GM23338 (cell line): ENCODE data around the gene ARHGEF28. TPM values are rescaled to one million over a fixed set of nuclear protein-coding genes. Genes with fewer than 3 reads are reported as not detected.

Experiments used
- ATAC-seq: fragments of 200-7000 bp; cut with Tn5 transposase; 3 replicates; pipeline ENCODE4 v1.9.1; 2020
- DNase-seq: peaks from one replicate; pipeline ENCODE4 v3.0.0-alpha.2; 2015; ENCODE audit warnings: low spot score
- H2AFZ ChIP-seq: fragments of 200-600 bp; sonication (generic); 2 replicates; pipeline ENCODE4 v1.8.0; 2016; ENCODE audit warnings: antibody characterized with exemption, mild to moderate bottlenecking, moderate library complexity
- H3F3A ChIP-seq: fragments of 200-600 bp; sonication (generic); replicated peaks from 2 replicates; pipeline ENCODE4 v1.8.0; 2017; ENCODE audit warnings: antibody characterized with exemption, mixed run types, low read depth
- H3K27ac ChIP-seq: fragments of 200-600 bp; sonication (generic); 2 replicates; pipeline ENCODE4 v1.6.1; 2016; ENCODE audit warnings: low read depth
- H3K27me3 ChIP-seq: fragments of 200-600 bp; sonication (generic); 2 replicates; pipeline ENCODE4 v1.8.0; 2016; ENCODE audit warnings: mild to moderate bottlenecking, mixed run types, moderate library complexity; ENCODE audit not compliant: insufficient read depth
- H3K36me3 ChIP-seq: fragments of 200-600 bp; sonication (generic); 2 replicates; pipeline ENCODE4 v1.8.0; 2016; ENCODE audit warnings: mild to moderate bottlenecking; ENCODE audit not compliant: insufficient read depth
- H3K4me1 ChIP-seq: fragments of 200-600 bp; sonication (generic); 2 replicates; pipeline ENCODE4 v1.8.0; 2016; ENCODE audit warnings: mild to moderate bottlenecking, moderate library complexity; ENCODE audit not compliant: insufficient read depth
- H3K4me2 ChIP-seq: fragments of 200-600 bp; sonication (generic); 2 replicates; pipeline ENCODE4 v1.7.1; 2017; ENCODE audit warnings: mixed run types
- H3K4me3 ChIP-seq: fragments of 200-600 bp; sonication (generic); 2 replicates; pipeline ENCODE4 v1.6.1; 2016; ENCODE audit warnings: mixed run types
- H3K79me2 ChIP-seq: fragments of 200-600 bp; sonication (generic); replicated peaks from 2 replicates; pipeline ENCODE4 v1.8.0; 2017; ENCODE audit warnings: mild to moderate bottlenecking; ENCODE audit not compliant: insufficient read depth
- H3K9me2 ChIP-seq: fragments of 200-600 bp; sonication (generic); 2 replicates; pipeline ENCODE4 v1.8.0; 2017; ENCODE audit not compliant: insufficient read depth
- H4K20me1 ChIP-seq: fragments of 200-600 bp; sonication (generic); replicated peaks from 2 replicates; pipeline ENCODE4 v1.8.0; 2017; ENCODE audit warnings: mild to moderate bottlenecking; ENCODE audit not compliant: insufficient read depth
- H3K27ac Mint-ChIP-seq: 2 replicates; pipeline ENCODE4 v1.8.0; 2020; ENCODE audit warnings: inconsistent platforms, mild to moderate bottlenecking, moderate library complexity, mixed read lengths
- H3K27me3 Mint-ChIP-seq: 3 replicates; pipeline ENCODE4 v1.8.0; 2022; ENCODE audit warnings: low read depth, mild to moderate bottlenecking, moderate library complexity, mixed read lengths, inconsistent platforms; ENCODE audit not compliant: insufficient read depth, poor library complexity
- H3K36me3 Mint-ChIP-seq: 3 replicates; pipeline ENCODE4 v1.8.0; 2021; ENCODE audit warnings: low read depth, mild to moderate bottlenecking, inconsistent platforms, moderate library complexity, mixed read lengths
- H3K4me1 Mint-ChIP-seq: 3 replicates; pipeline ENCODE4 v1.8.0; 2020; ENCODE audit warnings: mild to moderate bottlenecking, inconsistent platforms, mixed read lengths
- H3K4me3 Mint-ChIP-seq: 3 replicates; pipeline ENCODE4 v1.8.0; 2021; ENCODE audit warnings: moderate library complexity, mild to moderate bottlenecking, inconsistent platforms, mixed read lengths
- H3K9me3 Mint-ChIP-seq: 3 replicates; pipeline ENCODE4 v1.8.0; 2020; ENCODE audit warnings: moderate library complexity, mild to moderate bottlenecking, inconsistent platforms, mixed read lengths
- CREB1 ChIP-seq: fragments of 250-450 bp; sonication (Bioruptor Pico); IDR thresholded peaks from 2 replicates; pipeline ENCODE4 v1.5.0; 2020; ENCODE audit warnings: low read depth, mild to moderate bottlenecking, moderate library complexity
- CTCF ChIP-seq, 2 experiments: fragments of 200-600 bp in 1 of 2; sonication (generic) in 1 of 2; conservative IDR thresholded peaks; 2 replicates each; pipeline versions ENCODE4 v1.5.1 to v1.6.1; 2016 to 2017; ENCODE audit warnings: antibody characterized with exemption in 2 of 2, low read depth in 2 of 2, mild to moderate bottlenecking in 2 of 2, moderate library complexity in 1 of 2
- EZH2 ChIP-seq: fragments of 200-600 bp; sonication (generic); IDR thresholded peaks from one replicate; pipeline ENCODE4 v1.8.0; 2017; ENCODE audit warnings: antibody characterized with exemption, mild to moderate bottlenecking, low read depth; ENCODE audit not compliant: unreplicated experiment
- EZH2phosphoT487 ChIP-seq: fragments of 200-600 bp; sonication (generic); IDR thresholded peaks from one replicate; pipeline ENCODE4 v1.8.1; 2018; ENCODE audit warnings: antibody characterized with exemption; ENCODE audit not compliant: unreplicated experiment
- NANOG ChIP-seq: IDR thresholded peaks from 2 replicates; pipeline ENCODE4 v1.6.1; 2016; ENCODE audit warnings: antibody characterized with exemption, borderline replicate concordance
- POLR2AphosphoS5 ChIP-seq: IDR thresholded peaks from 2 replicates; pipeline ENCODE4 v1.6.1; 2016; ENCODE audit warnings: antibody characterized with exemption, low read depth
- REST ChIP-seq: IDR thresholded peaks from one replicate; pipeline ENCODE4 v1.6.1; 2018; ENCODE audit warnings: antibody characterized with exemption; ENCODE audit not compliant: unreplicated experiment
- STAT1 ChIP-seq: IDR thresholded peaks from one replicate; pipeline ENCODE4 v1.6.1; 2016; ENCODE audit warnings: antibody characterized with exemption; ENCODE audit not compliant: unreplicated experiment
- ZNF114 ChIP-seq: fragments of 250-450 bp; sonication (Bioruptor Pico); IDR thresholded peaks from 2 replicates; pipeline ENCODE4 v1.5.0; 2020; ENCODE audit warnings: mild to moderate bottlenecking, moderate library complexity
- ZNF331 ChIP-seq: fragments of 250-450 bp; sonication (Bioruptor Pico); IDR thresholded peaks from 2 replicates; pipeline ENCODE4 v1.5.0; 2020; ENCODE audit warnings: low read depth, mild to moderate bottlenecking, moderate library complexity
- polyA plus RNA-seq: library from polyadenylated mRNA; unstranded; fragments of >200 nt; fragmentation: Nextera tagmentation; extraction: Ambion mirVana; gene quantifications from 2 replicates; pipeline ENCODE4 v1.2.1, GENCODE V29; 2016
- total RNA-seq: library from RNA; depleted of rRNA; stranded (reverse); fragments of >200 nt; shearing (Covaris generic); gene quantifications from 2 replicates; pipeline ENCODE4 v1.2.3, GENCODE V29; 2014

The ARHGEF28 gene
- total and polyA plus RNA-seq, 2 experiments from 2014 or later: 0.39 to 1.0 TPM

GRCh38 chr5:73859696-73860095, 233.7 kb downstream of the ARHGEF28 start:
- Mint-ChIP-seq H3K36me3 (no peaks in the 10 kb centered on the region), H3K27me3 (peaks cover 2% of the 10 kb centered on the region), H3K9me3 (no peaks in the 10 kb centered on the region; the same call in 2 of the 3 replicates), H3K27ac (no peak overlapping the region), H3K4me1 (no peaks in the 10 kb centered on the region; the same call in 2 of the 3 replicates), H3K4me3 (no peak overlapping the region)
- H3K4me3 ChIP-seq: no peak overlapping the region
- no peak overlapping the region for H2AFZ ChIP-seq
- H3K27ac ChIP-seq: no peak overlapping the region
- H3K79me2 ChIP-seq: no peaks in the 10 kb centered on the region
- H3K9me2 ChIP-seq: no peaks in the 10 kb centered on the region
- no peak for TF ChIP-seq CREB1 (CRISPR knock-in tag)
- TF ChIP-seq EZH2: no peak
- DNase-seq: no peak
- H4K20me1 ChIP-seq: no peaks in the 10 kb centered on the region
- no peaks in the 10 kb centered on the region for H3K36me3 ChIP-seq
- no peaks in the 10 kb centered on the region for H3K27me3 ChIP-seq
- no peaks in the 10 kb centered on the region for H3F3A ChIP-seq
- H3K4me1 ChIP-seq: no peaks in the 10 kb centered on the region
- no peak for ATAC-seq
- no peak overlapping the region for H3K4me2 ChIP-seq

GRCh38 chr5:73861313-73861988, 235.5 kb downstream of the ARHGEF28 start:
- Histone ChIP-seq H3K27me3 (no peaks in the 10 kb centered on the region), H3K4me3 (no peak overlapping the region), H3K79me2 (no peaks in the 10 kb centered on the region), H3K4me1 (no peaks in the 10 kb centered on the region), H3F3A (no peaks in the 10 kb centered on the region), H3K4me2 (no peak overlapping the region), H4K20me1 (no peaks in the 10 kb centered on the region), H3K9me2 (no peaks in the 10 kb centered on the region), H3K36me3 (no peaks in the 10 kb centered on the region), H3K27ac (no peak overlapping the region), H2AFZ (no peak overlapping the region)
- H3K4me3 Mint-ChIP-seq: no peak overlapping the region
- peaks cover 2% of the 10 kb centered on the region for H3K27me3 Mint-ChIP-seq
- no peaks in the 10 kb centered on the region; the same call in 2 of the 3 replicates for H3K9me3 Mint-ChIP-seq
- no peaks in the 10 kb centered on the region; the same call in 2 of the 3 replicates for H3K4me1 Mint-ChIP-seq
- H3K36me3 Mint-ChIP-seq: no peaks in the 10 kb centered on the region
- DNase-seq (no peak), ATAC-seq (no peak)
- H3K27ac Mint-ChIP-seq: no peak overlapping the region
- TF ChIP-seq EZH2phosphoT487 (no peak), ZNF114 (CRISPR knock-in tag) (no peak), REST (no peak), POLR2AphosphoS5 (no peak), NANOG (no peak), ZNF331 (CRISPR knock-in tag) (no peak), STAT1 (no peak), CTCF (conservative IDR thresholded peaks at IDR 0.05; ENCODE audit: low read depth in 2 of 2) (no peak), CREB1 (CRISPR knock-in tag) (no peak), EZH2 (no peak)
